Activated CD4-positive, CD25-positive, alpha-beta regulatory T cell treated with anti-CD3 and anti-CD28 coated beads, Interleukin-2, amount 50 U/mL, for 72 hours (primary cell): ENCODE data around the gene GALNT17.

Source experiments
- DNase-seq: peaks from one replicate; pipeline ENCODE4 v3.0.0; 2021

The GALNT17 gene

GRCh38 chr7:71132127-71132376, at the start of gene GALNT17:
Gene GALNT17 (plus strand): TSS chr7:71132144.
- DNase-seq = no peak

DNA sequence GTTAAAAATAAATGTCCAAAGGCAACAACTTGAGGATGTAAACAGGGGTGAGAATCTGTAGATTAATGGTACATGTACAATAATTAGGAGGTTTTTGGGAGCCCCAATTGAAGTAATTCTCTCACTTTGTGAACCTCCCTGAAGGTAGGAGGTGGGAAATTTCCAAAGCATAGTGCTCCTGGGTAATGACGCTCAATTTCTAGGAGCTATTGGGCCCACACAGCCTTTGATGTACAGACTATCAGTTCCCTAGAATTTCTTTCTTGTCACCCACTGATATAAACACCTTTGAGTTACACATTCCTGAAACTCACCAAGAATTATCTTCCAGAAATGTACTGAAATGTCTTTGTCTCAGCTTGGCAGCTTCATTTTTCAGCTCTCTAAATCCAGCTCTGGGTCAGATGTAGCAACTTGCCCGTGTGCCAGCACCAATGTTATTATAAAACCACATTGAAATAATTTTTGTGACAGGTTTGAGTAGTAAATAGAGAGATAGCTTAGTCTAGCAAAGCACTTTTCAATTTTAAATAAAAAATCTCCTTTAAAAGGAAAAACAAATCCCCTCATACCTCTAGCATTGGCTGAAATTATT, 36.6 kb upstream of the GALNT17 start:
- no peak for DNase-seq

- no peak for DNase-seq
These were observed 35.6 kb upstream of the GALNT17 start for GRCh38 chr7:71096351-71096750.

GRCh38 chr7:71106226-71106625, 25.7 kb upstream of the GALNT17 start:
- DNase-seq = no peak

- no peak for DNase-seq
These were observed 19.5 kb upstream of the GALNT17 start for GRCh38 chr7:71112436-71112835.

DNA sequence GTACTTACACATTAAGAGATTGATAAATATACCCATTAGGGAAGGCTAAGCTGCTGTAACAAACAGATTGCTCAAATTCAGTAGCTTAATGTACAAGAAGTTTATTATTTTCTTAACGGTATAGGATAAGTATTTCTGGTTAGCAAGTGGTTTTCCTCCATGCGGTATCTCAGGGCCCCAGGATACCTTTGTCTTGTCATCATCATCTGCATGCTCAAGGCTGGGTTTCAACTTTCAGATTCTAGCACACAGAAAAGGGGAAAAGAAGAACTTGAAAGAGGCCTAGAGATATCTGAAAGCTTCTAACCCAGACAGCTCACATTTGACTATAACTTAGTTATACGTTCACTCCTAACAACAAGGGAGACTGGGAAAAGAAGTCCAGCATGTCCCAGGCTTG, 11.8 kb upstream of the GALNT17 start:
- DNase-seq = no peak

DNA sequence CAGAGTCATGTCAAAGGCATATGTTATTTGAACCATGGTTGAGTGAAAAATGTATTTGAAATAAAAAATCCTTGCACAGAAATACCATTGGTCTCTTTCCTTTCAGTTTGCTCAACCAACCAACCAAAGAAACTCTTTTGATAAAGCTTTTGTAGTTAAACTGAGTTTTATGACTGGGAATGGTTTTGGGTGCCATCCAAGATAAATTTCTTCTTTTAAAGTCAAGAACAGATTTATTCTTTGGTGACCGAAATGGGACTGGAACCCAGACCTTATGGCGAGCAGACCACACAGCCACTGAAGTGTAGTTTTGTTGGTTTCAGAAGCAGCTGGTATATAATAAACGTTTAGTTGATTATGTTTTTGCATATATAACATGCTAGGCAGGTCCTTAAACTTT, 2.8 kb upstream of the GALNT17 start:
- DNase-seq = no peak

GRCh38 chr7:71130031-71130679, 1.8 kb upstream of the GALNT17 start:
- no peak for DNase-seq

- DNase-seq = no peak
These were observed 453 bp upstream of the GALNT17 start for GRCh38 chr7:71131256-71132126.

DNA sequence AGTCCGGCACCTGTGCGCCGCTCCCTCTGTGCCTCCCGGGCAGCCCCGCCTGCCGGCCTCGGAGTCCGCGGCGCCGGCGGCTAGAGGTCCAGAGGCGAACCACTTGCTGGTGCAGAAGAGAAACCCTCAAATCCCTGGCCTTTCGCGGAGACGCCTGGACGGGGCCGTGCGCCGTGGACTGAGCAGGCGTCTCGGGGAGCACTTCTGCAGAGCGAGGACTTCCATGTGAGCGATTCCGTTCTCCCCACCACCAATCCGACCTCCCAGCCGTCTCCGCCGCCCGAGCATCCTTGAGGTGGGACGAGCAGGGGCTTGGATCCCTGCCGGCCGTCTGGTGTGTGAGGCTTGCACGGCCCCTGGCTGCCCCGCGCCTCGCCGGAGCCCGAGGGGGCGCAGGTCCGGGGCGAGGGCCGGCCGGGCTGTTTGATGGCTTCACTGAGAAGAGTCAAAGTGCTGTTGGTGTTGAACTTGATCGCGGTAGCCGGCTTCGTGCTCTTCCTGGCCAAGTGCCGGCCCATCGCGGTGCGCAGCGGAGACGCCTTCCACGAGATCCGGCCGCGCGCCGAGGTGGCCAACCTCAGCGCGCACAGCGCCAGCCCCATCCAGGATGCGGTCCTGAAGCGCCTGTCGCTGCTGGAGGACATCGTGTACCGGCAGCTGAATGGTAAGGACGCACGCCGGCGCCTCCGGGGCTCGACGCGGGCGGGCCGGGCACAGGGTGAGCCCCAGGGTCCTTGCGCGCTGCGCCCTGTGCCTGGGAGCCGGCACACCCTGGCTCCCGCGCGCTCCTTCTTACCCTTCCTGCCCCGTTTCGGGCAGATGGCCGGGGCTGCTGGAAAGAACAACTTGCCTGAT, 660 bp downstream of the GALNT17 start:
- DNase-seq = no peak

- DNase-seq = no peak
These were observed 1.3 kb downstream of the GALNT17 start for GRCh38 chr7:71133232-71133622.

DNA sequence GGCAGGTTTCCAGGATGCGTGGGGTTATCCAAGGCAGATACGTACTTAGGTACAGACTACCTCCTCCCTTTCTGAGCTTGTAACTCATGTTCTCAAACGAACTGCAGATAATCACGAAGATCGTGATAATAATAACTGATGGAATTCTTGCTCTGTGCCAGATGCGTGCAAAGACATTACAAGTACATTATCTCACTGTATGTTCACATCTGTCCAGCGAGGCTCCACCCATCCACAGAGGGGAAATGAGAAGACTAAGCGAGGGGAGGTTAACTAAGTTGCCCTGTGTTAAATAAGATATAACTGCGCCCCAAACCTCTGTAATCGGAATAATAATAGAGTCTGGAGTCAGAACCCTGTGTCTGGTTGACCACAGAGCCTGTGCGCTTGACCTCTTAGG, 1.9 kb downstream of the GALNT17 start:
- DNase-seq = no peak

GRCh38 chr7:71135116-71135515, 3.2 kb downstream of the GALNT17 start:
- no peak for DNase-seq

DNA sequence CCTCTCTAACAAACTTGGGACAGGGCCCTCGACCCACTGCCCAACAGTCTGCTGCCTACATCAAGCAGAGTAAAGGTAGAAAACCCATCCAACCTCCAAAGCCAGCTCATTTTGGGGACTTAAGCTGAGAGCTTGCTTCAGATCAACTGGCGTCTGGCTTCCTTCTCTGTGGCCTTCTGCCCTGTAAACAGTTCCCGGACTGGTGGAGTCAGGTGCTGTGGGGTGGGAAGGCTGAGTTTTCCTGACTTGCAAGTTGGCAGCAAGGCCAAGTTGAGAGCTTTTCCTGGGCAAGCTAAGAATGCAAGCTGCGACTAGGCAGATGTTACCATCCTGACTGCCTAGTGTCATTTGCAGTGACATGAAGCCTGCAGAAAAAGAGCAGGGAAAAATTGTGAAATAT, 3.7 kb downstream of the GALNT17 start:
- DNase-seq = no peak

- DNase-seq = no peak
These were observed 5.5 kb downstream of the GALNT17 start for GRCh38 chr7:71137479-71137878.

DNA sequence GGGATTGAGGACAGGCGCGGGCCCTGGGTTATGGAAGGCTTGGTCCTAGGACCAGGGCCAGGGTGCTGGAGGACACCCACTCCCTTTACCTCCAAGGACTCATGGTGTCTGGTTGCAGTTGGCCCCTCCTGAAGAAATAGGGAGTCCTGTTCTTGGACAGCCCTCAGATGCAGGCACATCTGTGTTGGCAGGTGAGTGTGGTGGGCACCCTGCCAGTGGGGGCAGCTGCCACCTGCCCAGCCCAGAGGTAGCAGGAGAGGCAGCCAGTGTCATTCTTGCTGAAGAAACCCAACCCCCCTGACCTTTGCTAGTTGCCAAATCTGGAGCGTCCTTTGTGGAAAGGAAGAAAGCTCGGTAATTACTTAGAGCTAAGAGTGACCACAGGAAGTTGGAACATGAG, 8.3 kb downstream of the GALNT17 start:
- no peak for DNase-seq

DNA sequence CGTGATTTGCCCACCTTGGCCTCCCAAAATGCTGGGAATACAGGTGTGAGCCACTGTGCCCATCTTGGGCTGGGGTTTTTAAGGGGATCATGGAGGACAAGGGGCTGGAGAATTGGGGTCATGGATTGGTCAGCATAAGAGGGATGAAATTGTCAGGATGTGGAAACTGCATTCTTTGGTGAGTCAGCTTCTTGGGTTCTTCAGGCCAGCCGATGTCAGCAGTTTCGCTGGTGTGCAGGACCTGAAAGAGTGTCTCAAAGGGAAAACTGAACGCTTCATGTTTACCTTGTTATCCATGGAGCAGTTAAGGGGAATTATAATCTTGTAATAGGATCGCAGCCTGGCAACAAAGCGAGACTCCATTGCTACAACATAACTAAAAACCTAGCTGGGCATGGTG, 13.0 kb downstream of the GALNT17 start:
- DNase-seq = no peak

DNA sequence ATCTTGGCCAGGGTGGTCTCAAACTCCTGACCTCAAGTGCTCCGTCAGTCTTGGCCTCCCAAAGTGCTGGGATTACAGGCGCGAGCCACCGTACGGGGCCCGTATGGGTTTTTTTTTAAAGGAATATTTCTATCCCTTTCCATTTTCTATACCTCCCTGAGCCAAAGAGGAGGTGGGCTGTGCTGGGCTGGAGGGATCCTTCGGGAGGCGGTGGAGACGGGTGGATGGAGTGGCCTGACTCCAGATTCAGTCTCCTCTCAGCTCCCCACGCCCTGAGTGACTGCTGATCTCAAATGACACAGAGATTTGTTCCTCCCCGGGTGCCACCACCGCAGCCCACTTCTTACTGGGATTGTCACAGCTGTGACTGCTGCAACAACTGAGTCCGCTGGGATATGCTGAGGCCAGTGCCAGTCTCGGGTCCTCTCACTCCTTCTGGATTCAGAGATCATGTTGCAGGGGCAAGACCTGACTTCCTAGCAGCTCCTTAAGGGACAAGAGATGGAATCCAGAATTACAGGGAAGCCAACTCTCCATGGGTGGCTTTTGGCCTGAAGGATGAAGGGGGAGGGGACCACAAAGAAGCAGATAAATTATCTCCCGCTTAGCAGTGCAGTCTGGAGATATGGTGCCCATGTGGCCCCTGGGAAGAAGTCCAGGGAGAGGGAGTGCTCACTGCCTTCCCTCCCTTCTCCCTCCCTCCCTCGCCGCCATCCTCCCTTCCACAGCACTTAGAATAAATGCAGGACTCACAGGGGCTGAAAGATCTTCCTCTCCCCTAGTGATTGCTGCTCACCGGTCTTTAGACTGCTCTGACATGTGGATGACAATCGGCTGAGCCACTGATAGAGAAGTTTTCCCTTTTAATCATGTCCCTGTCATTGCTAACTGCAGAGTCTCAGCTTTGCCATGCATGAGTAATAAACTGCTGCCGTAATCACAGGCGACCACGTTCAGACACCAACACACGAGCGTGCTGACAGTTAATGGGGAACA, 14.3 kb downstream of the GALNT17 start:
- DNase-seq = no peak

DNA sequence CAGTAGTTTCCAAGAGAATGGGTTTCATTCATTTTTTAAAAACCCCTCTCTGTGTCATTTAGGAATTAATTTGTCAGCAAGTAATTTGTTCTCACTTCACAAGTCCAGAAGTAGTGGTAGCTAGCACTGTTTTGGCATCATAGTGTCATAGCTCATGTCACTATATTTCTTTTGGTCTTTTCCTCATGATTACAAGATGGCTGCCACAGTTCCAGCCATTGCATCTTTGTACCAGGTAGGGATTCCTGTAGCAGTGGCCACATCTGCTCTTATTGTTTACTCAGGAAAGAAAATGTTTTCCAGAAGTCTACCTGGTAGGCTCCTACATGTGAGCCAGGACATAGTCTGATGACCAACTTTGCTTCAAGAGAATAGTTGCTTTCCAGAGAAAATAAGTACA, 16.2 kb downstream of the GALNT17 start:
- DNase-seq = no peak

GRCh38 chr7:71155236-71155635, 23.3 kb downstream of the GALNT17 start:
- DNase-seq = no peak

- no peak for DNase-seq
These were observed 25.8 kb downstream of the GALNT17 start for GRCh38 chr7:71157757-71158156.

- no peak for DNase-seq
These were observed 33.8 kb downstream of the GALNT17 start for GRCh38 chr7:71165708-71166107.
